Cardiac muscle cell (in vitro differentiated cells and primary cell): ENCODE results near the gene CPXM2. TPM values are rescaled to one million over a fixed set of nuclear protein-coding genes. Genes with fewer than 3 reads are reported as not detected.

Experiments
- DNase-seq, 2 donors: peaks; one replicate each; pipeline versions ENCODE4 v3.0.0 to v3.0.0-alpha.2; 2010 to 2017; ENCODE audit warnings: low read depth in 1 of 2, low spot score in 1 of 2
- H3K27ac ChIP-seq: fragments of 200-600 bp; sonication (generic); 2 replicates; pipeline ENCODE4 v1.5.1; 2016
- H3K27me3 ChIP-seq: fragments of 200-600 bp; sonication (generic); 2 replicates; pipeline ENCODE4 v1.6.0; 2016; ENCODE audit warnings: control low read depth
- H3K36me3 ChIP-seq: fragments of 200-600 bp; sonication (generic); 2 replicates; pipeline ENCODE4 v1.5.1; 2016; ENCODE audit warnings: control low read depth
- H3K4me1 ChIP-seq: fragments of 200-600 bp; sonication (generic); 2 replicates; pipeline ENCODE4 v1.8.1; 2017; ENCODE audit warnings: low read depth, mild to moderate bottlenecking, mixed run types
- H3K4me3 ChIP-seq: fragments of 200-600 bp; sonication (generic); 2 replicates; pipeline ENCODE4 v1.5.1; 2016; ENCODE audit warnings: mild to moderate bottlenecking
- H3K9me3 ChIP-seq: fragments of 200-600 bp; sonication (generic); 2 replicates; pipeline ENCODE4 v1.5.1; 2017; ENCODE audit warnings: low read depth, mild to moderate bottlenecking, control low read depth
- polyA plus RNA-seq: library from polyadenylated mRNA; unstranded; fragments of >200 nt; fragmentation: Nextera tagmentation; extraction: Ambion mirVana; gene quantifications from 2 replicates; pipeline ENCODE4 v1.2.1, GENCODE V29; 2016
- total RNA-seq: library from RNA; depleted of rRNA; stranded (reverse); fragments of >200 nt; gene quantifications from 2 replicates; pipeline ENCODE4 v1.2.3, GENCODE V29; 2016
- TF ChIP-seq, protein P1 (sequence below): IDR thresholded peaks from 2 replicates; pipeline ENCODE4 v1.5.1; 2012; ENCODE audit warnings: low read depth, mild to moderate bottlenecking, low read length

CPXM2 gene
- total and polyA plus RNA-seq, 2 experiments from 2014 or later: 0.39 to 1.3 TPM

DNA sequence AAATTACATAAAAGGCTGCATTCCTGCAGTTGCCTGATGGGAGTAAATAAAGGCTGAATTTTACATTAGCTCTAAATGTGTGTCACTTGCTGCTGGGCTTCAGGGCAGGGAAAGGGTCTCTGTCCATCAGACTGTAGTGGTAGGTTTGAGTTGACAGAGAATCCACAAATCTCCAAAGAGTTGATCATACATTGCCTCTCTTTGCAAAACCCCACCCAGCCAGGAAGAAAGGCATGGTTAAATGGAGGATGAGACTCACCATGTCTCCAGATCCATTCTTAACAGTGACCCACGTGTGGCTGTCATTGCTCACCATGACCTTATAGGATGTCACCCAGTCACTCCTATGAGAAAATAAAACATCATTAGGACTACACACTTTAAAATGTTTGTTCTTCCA, 92.8 kb downstream of the CPXM2 start:
- no peak overlapping the region for H3K27ac ChIP-seq
- no peaks in the 10 kb centered on the region for H3K36me3 ChIP-seq
- peaks cover 10% of the 10 kb centered on the region for H3K4me1 ChIP-seq
- H3K4me3 ChIP-seq: no peak overlapping the region
- DNase-seq: no peak
- no peaks in the 10 kb centered on the region for H3K9me3 ChIP-seq
- no peaks in the 10 kb centered on the region for H3K27me3 ChIP-seq
- TF ChIP-seq, protein P1, sequence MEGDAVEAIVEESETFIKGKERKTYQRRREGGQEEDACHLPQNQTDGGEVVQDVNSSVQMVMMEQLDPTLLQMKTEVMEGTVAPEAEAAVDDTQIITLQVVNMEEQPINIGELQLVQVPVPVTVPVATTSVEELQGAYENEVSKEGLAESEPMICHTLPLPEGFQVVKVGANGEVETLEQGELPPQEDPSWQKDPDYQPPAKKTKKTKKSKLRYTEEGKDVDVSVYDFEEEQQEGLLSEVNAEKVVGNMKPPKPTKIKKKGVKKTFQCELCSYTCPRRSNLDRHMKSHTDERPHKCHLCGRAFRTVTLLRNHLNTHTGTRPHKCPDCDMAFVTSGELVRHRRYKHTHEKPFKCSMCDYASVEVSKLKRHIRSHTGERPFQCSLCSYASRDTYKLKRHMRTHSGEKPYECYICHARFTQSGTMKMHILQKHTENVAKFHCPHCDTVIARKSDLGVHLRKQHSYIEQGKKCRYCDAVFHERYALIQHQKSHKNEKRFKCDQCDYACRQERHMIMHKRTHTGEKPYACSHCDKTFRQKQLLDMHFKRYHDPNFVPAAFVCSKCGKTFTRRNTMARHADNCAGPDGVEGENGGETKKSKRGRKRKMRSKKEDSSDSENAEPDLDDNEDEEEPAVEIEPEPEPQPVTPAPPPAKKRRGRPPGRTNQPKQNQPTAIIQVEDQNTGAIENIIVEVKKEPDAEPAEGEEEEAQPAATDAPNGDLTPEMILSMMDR: no peak

DNA sequence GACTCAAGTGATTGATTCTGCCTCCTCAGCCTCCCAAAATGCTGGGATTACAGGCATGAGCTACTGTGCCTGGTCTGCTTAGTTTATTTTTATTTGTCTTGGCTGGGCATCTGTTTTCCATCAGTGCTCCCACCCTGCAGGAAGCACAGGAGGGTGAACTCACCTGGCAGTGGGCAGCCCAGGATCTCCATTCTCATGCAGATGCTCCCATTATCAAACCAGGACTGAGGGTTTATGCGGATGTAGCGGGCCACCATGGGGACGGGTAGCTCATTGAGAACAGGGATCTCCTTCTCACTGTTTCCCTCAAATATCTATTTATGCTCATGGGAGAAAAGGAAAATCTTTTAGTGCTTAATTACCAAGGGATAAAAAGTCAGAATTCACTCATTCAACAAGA, 93.8 kb downstream of the CPXM2 start:
- no peaks in the 10 kb centered on the region for H3K36me3 ChIP-seq
- TF ChIP-seq, protein P1: no peak
- H3K27ac ChIP-seq: no peak overlapping the region
- H3K27me3 ChIP-seq: no peaks in the 10 kb centered on the region
- H3K9me3 ChIP-seq: no peaks in the 10 kb centered on the region
- H3K4me3 ChIP-seq: no peak overlapping the region
- no peak for DNase-seq
- peaks cover 10% of the 10 kb centered on the region for H3K4me1 ChIP-seq

DNA sequence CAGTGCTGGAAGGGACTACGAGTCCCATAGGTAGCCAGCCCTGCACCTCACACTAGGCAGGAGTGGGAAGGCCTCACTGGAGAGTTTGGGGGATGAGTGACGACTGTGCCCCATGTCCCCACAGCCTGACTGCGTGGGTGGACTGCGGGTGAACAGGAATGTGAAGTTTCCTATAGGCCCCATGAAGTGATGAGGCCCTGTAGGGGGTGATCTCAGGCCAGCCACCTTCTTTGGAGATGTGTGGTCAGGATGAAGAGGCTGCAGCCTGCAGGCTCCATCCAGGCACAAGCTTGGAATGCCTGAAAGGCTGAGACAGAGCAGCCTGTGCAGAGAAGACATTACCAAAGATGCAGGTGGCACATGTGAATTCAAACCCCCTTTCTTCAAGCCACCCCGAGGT, 94.9 kb downstream of the CPXM2 start:
- H3K27me3 ChIP-seq: no peaks in the 10 kb centered on the region
- no peaks in the 10 kb centered on the region for H3K9me3 ChIP-seq

DNA sequence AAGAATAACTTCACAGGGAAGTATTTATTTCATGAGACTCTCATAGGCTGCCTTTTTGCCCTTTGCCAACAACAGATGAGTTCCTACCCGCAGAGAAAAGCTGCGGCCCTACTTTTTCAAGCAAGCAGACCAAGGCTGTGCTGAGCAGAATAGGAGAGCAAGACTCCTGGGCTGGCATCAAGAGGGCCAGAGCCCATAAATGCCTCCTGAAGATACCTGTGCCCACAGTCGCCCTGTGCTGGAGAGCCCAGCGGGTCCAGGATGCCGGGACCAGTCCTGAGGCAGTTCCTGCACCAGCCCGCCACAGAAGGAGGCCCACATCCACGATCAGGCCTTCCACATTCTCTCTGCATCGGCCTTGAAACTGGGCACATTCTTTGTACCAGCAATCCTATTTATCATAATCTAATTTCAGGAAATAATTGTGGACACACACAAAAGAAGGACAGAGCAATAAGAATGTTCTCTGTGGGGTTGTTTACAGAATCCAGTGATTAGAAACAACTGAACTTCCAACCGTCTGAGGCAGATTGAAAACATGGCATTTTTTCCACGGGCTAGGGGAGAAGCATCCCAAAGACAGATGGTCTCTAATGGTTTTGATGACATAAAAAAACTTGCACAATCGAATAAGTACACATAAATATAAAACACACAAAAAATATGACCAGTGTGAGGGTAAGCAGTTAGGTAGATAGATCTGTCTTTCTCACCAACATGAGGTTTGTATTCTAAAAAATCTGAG, 95.6 kb downstream of the CPXM2 start:
- no peaks in the 10 kb centered on the region for H3K27me3 ChIP-seq
- no peaks in the 10 kb centered on the region for H3K36me3 ChIP-seq
- no peaks in the 10 kb centered on the region for H3K9me3 ChIP-seq
- TF ChIP-seq, protein P1: no peak
- no peak overlapping the region for H3K4me3 ChIP-seq
- DNase-seq: no peak
- no peak overlapping the region for H3K27ac ChIP-seq
- H3K4me1 ChIP-seq: peaks cover 10% of the 10 kb centered on the region

More for the DNA sequence above, 94.9 kb downstream of the CPXM2 start:
- Histone ChIP-seq H3K27ac (no peak overlapping the region), H3K4me1 (peaks cover 10% of the 10 kb centered on the region), H3K36me3 (no peaks in the 10 kb centered on the region), H3K4me3 (no peak overlapping the region)
- TF ChIP-seq, protein P1: no peak
- DNase-seq: no peak

DNA sequence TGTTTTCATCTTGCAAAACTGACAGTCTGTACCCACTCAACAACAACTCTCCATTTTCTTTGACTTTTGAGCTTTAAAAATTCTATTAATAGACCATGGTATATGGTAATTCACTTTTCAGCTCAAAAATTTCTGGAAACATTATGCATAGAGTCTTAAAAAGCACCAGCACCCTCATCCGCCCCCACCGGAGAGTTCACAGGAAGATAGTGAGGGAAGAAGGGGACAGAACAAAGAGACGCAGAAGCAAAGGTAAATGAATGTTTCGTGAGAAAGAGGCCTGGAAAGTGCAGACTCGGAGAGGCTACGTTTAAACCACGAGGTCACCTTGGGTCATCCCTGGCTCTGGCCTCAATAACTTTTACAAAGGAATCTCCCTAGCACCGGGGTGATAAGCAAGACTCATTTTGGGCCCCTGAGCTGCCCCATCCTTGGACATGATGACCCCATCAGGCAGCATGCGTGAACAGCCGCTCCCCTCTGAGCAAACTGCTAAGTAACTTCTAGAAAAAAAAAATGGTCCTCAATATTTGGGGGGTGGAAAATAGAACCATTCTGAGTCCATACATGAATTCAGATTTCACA, 96.3 kb downstream of the CPXM2 start:
- DNase-seq: no peak
- peaks cover 4% of the 10 kb centered on the region for H3K4me1 ChIP-seq
- H3K9me3 ChIP-seq: no peaks in the 10 kb centered on the region
- no peaks in the 10 kb centered on the region for H3K27me3 ChIP-seq
- H3K27ac ChIP-seq: no peak overlapping the region
- TF ChIP-seq, protein P1: no peak
- no peaks in the 10 kb centered on the region for H3K36me3 ChIP-seq
- no peak overlapping the region for H3K4me3 ChIP-seq
